WTC11 (cell line): ENCODE results near the gene OLFML3. TPM values are rescaled to one million over a fixed set of nuclear protein-coding genes. Genes with fewer than 3 reads are reported as not detected.

ENCODE experiments used
- ATAC-seq: fragments of 200-7000 bp; cut with Tn5 transposase; 2 replicates; pipeline ENCODE4 v1.10.0; 2021; ENCODE audit warnings: mild to moderate bottlenecking, moderate library complexity
- Bru-seq: library from RNA; stranded (reverse); fragments of 400-500 nt; gene quantifications from one replicate; lab custom pipeline; 2021; lab: Mats Ljungman, UMichigan
- CTCF ChIA-PET: fragments of 300-600 bp; sonication (Branson Sonifier 250); formaldehyde crosslinking; loops from one replicate; lab custom pipeline; 2021; ENCODE audit warnings: antibody characterized with exemption; lab: Charles Lee
- POLR2A ChIA-PET: fragments of 350-600 bp; sonication (Branson Sonifier 250); formaldehyde crosslinking; loops from one replicate; lab custom pipeline; 2021; ENCODE audit warnings: antibody characterized with exemption; lab: Charles Lee
- DNase-seq: peaks from one replicate; pipeline ENCODE4 v3.0.0; 2021; ENCODE audit warnings: low spot score
- H3K27ac Mint-ChIP-seq: 2 replicates; pipeline ENCODE4 v1.8.0; 2021; ENCODE audit warnings: mixed read lengths
- H3K27me3 Mint-ChIP-seq: 2 replicates; pipeline ENCODE4 v1.8.0; 2021; ENCODE audit warnings: low read depth, mild to moderate bottlenecking, moderate library complexity, mixed read lengths
- H3K36me3 Mint-ChIP-seq: 2 replicates; pipeline ENCODE4 v1.8.0; 2021; ENCODE audit warnings: mixed read lengths
- H3K4me1 Mint-ChIP-seq: 2 replicates; pipeline ENCODE4 v1.8.0; 2022; ENCODE audit warnings: mixed read lengths
- H3K4me3 Mint-ChIP-seq: 2 replicates; pipeline ENCODE4 v1.8.0; 2021; ENCODE audit warnings: mild to moderate bottlenecking, moderate library complexity, mixed read lengths
- H3K9me3 Mint-ChIP-seq: 2 replicates; pipeline ENCODE4 v1.8.0; 2021; ENCODE audit warnings: mixed read lengths
- CTCF ChIP-seq: fragments of 200-600 bp; IDR thresholded peaks from 2 replicates; pipeline ENCODE4 v1.8.0; 2022; ENCODE audit warnings: antibody characterized with exemption
- GTF2I ChIP-seq: fragments of 250-450 bp; sonication (Bioruptor Pico); conservative IDR thresholded peaks from 2 replicates; pipeline ENCODE4 v1.4.0; 2021; ENCODE audit warnings: mild to moderate bottlenecking
- MAX ChIP-seq: sonication (generic); formaldehyde crosslinking; IDR thresholded peaks from 2 replicates; pipeline ENCODE4 v1.8.0; 2022; ENCODE audit warnings: mild to moderate bottlenecking, missing genetic modification reagents
- NFE2L1 ChIP-seq: sonication (generic); formaldehyde crosslinking; IDR thresholded peaks from 2 replicates; pipeline ENCODE4 v1.8.1; 2023; ENCODE audit warnings: missing genetic modification reagents
- RELA ChIP-seq: sonication (generic); formaldehyde crosslinking; IDR thresholded peaks from 2 replicates; pipeline ENCODE4 v1.8.1; 2022; ENCODE audit warnings: missing genetic modification reagents, mild to moderate bottlenecking, borderline replicate concordance
- SP1 ChIP-seq: sonication (generic); formaldehyde crosslinking; conservative IDR thresholded peaks from 2 replicates; pipeline ENCODE4 v1.8.1; 2022; ENCODE audit warnings: missing genetic modification reagents
- TEAD1 ChIP-seq: sonication (generic); formaldehyde crosslinking; IDR thresholded peaks from 2 replicates; pipeline ENCODE4 v1.8.0; 2022; ENCODE audit warnings: mild to moderate bottlenecking, missing genetic modification reagents
- TEAD4 ChIP-seq: sonication (generic); formaldehyde crosslinking; IDR thresholded peaks from 2 replicates; pipeline ENCODE4 v1.8.0; 2022; ENCODE audit warnings: mild to moderate bottlenecking, missing genetic modification reagents
- ZBTB43 ChIP-seq: sonication (generic); formaldehyde crosslinking; IDR thresholded peaks from 2 replicates; pipeline ENCODE4 v1.8.1; 2023; ENCODE audit warnings: mild to moderate bottlenecking, missing genetic modification reagents
- ZNF396 ChIP-seq: fragments of 250-450 bp; sonication (Bioruptor Pico); IDR thresholded peaks from 2 replicates; pipeline ENCODE4 v1.8.0; 2021; ENCODE audit warnings: mild to moderate bottlenecking, moderate library complexity, borderline replicate concordance
- ZNF423 ChIP-seq: fragments of 250-450 bp; sonication (Bioruptor Pico); IDR thresholded peaks from 2 replicates; pipeline ENCODE4 v2.1.2; 2022; ENCODE audit warnings: mild to moderate bottlenecking, moderate library complexity
- long read RNA-seq, 3 experiments: library from RNA in 1 of 3; library from capped mRNA in 1 of 3; library from polyadenylated mRNA in 1 of 3; unstranded in 2 of 3; stranded (forward) in 1 of 3; transcript quantifications; one replicate each; pipeline ENCODE4 v2.0.0, GENCODE V29; 2021
- total RNA-seq: library from RNA; stranded (reverse); gene quantifications from 3 replicates; pipeline ENCODE4 v1.2.3, GENCODE V29; 2021
- TF ChIP-seq, protein P1 (sequence below): sonication (generic); formaldehyde crosslinking; IDR thresholded peaks from 2 replicates; pipeline ENCODE4 v1.8.1; 2023; ENCODE audit warnings: mild to moderate bottlenecking, moderate library complexity, missing genetic modification reagents
- TF ChIP-seq, protein P2 (sequence below): sonication (generic); formaldehyde crosslinking; IDR thresholded peaks from 2 replicates; pipeline ENCODE4 v1.8.0; 2022; ENCODE audit warnings: mild to moderate bottlenecking, missing genetic modification reagents

Gene OLFML3
- total RNA-seq = 65.8 to 91.1 TPM (median 90.4 TPM) in 3 replicates
- percentile 94 among the genes with signal in this experiment for Bru-seq, nascent RNA
- long read RNA-seq, experiment 1, transcript OLFML3-201 (3 exons, 1,780 nt) = major isoform, 152 of 190 reads
- long read RNA-seq, experiment 1, partial matches to known transcripts = 20 of 190 reads
- long read RNA-seq, experiment 1, other reads (novel, unspliced or antisense) = 15 of 190 reads
- long read RNA-seq, experiment 2, transcript OLFML3-201 (3 exons, 1,780 nt) = major isoform, 92 of 143 reads
- long read RNA-seq, experiment 2, partial matches to known transcripts = 37 of 143 reads
- long read RNA-seq, experiment 2, other reads (novel, unspliced or antisense) = 9 of 143 reads
- long read RNA-seq, experiment 3, transcript OLFML3-201 (3 exons, 1,780 nt) = major isoform, 151 of 164 reads
- long read RNA-seq, experiment 3, partial matches to known transcripts = 4 of 164 reads
- long read RNA-seq, experiment 3, other reads (novel, unspliced or antisense) = 8 of 164 reads

- Mint-ChIP-seq H3K9me3 (no peaks in the 10 kb centered on the region), H3K4me3 (peak within 1 kb of the TSS; percentile 64), H3K27ac (peak within 1 kb of the TSS; percentile 97), H3K27me3 (no peaks in the 10 kb centered on the region), H3K36me3 (peaks cover 31% of the 10 kb centered on the region), H3K4me1 (peaks cover 91% of the 10 kb centered on the region)
- peak; percentile 85 for DNase-seq
- peak; percentile 79 for ATAC-seq
- ChIA-PET POLR2A (interaction anchor here (0.5 to 1.7 kb wide), 6 partner anchors 45 to 408 kb away, joined by 3 to 7 read pairs (median 4); partner anchors contain the start of gene SYT6), CTCF (interaction anchor here (0.5 to 5.5 kb wide), 72 partner anchors 9 to 669 kb away, joined by 3 to 107 read pairs (median 5); partner anchors contain the start of genes AP4B1, RSBN1 and SYT6)
- TF ChIP-seq RELA (CRISPR knock-in tag) = no peak
- TF ChIP-seq ZNF423 (CRISPR knock-in tag) = no peak
- TF ChIP-seq ZNF396 (CRISPR knock-in tag) = peak; percentile 56; the same call in 1 of the 2 replicates
- peak; percentile 68; the same call in 1 of the 2 replicates for TF ChIP-seq TEAD1 (CRISPR knock-in tag)
- 0 out of 2 replicates have a peak, but pooled peaks have one; percentile 30 for TF ChIP-seq NFE2L1 (CRISPR knock-in tag)
- 0 out of 2 replicates have a peak, but pooled peaks have one; percentile 29 for TF ChIP-seq ZBTB43
- TF ChIP-seq, protein P1, sequence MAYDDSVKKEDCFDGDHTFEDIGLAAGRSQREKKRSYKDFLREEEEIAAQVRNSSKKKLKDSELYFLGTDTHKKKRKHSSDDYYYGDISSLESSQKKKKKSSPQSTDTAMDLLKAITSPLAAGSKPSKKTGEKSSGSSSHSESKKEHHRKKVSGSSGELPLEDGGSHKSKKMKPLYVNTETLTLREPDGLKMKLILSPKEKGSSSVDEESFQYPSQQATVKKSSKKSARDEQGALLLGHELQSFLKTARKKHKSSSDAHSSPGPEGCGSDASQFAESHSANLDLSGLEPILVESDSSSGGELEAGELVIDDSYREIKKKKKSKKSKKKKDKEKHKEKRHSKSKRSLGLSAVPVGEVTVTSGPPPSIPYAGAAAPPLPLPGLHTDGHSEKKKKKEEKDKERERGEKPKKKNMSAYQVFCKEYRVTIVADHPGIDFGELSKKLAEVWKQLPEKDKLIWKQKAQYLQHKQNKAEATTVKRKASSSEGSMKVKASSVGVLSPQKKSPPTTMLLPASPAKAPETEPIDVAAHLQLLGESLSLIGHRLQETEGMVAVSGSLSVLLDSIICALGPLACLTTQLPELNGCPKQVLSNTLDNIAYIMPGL = no peak
- TF ChIP-seq MAX (CRISPR knock-in tag) = peak; percentile 16; the same call in 1 of the 2 replicates
- TF ChIP-seq, protein P2, sequence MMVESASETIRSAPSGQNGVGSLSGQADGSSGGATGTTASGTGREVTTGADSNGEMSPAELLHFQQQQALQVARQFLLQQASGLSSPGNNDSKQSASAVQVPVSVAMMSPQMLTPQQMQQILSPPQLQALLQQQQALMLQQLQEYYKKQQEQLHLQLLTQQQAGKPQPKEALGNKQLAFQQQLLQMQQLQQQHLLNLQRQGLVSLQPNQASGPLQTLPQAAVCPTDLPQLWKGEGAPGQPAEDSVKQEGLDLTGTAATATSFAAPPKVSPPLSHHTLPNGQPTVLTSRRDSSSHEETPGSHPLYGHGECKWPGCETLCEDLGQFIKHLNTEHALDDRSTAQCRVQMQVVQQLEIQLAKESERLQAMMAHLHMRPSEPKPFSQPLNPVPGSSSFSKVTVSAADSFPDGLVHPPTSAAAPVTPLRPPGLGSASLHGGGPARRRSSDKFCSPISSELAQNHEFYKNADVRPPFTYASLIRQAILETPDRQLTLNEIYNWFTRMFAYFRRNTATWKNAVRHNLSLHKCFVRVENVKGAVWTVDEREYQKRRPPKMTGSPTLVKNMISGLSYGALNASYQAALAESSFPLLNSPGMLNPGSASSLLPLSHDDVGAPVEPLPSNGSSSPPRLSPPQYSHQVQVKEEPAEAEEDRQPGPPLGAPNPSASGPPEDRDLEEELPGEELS (CRISPR knock-in tag) = peak; percentile 53; the same call in 1 of the 2 replicates
- peak; percentile 54 for TF ChIP-seq CTCF
- 0 out of 2 replicates have a peak, but pooled peaks have one; percentile 58 for TF ChIP-seq SP1 (CRISPR knock-in tag)
- TF ChIP-seq GTF2I (CRISPR knock-in tag) = 0 out of 2 replicates have a peak, but pooled peaks have one; percentile 17
- no peak for TF ChIP-seq TEAD4 (CRISPR knock-in tag)
Observed at GRCh38 chr1:113978863-113979702, at the start of gene OLFML3. TSS of gene OLFML3 (plus strand) at chr1:113979474. CDS start at chr1:113979517, 43 bp downstream.
